HT1080 (cell line): ENCODE measurements around the gene PSMG4. TPM values are rescaled to one million over a fixed set of nuclear protein-coding genes. Genes with fewer than 3 reads are reported as not detected.

Source experiments
- DNase-seq: peaks from one replicate; pipeline ENCODE4 v3.0.0-alpha.2; 2015; ENCODE audit warnings: low read depth
- total RNA-seq: library from RNA; depleted of rRNA; stranded (reverse); fragments of >200 nt; shearing (Covaris generic); gene quantifications from 2 replicates; pipeline ENCODE4 v1.2.3, GENCODE V29; 2014

The PSMG4 gene
- total RNA-seq, 1 experiment from 2014 or later, result 63.9 TPM

DNA sequence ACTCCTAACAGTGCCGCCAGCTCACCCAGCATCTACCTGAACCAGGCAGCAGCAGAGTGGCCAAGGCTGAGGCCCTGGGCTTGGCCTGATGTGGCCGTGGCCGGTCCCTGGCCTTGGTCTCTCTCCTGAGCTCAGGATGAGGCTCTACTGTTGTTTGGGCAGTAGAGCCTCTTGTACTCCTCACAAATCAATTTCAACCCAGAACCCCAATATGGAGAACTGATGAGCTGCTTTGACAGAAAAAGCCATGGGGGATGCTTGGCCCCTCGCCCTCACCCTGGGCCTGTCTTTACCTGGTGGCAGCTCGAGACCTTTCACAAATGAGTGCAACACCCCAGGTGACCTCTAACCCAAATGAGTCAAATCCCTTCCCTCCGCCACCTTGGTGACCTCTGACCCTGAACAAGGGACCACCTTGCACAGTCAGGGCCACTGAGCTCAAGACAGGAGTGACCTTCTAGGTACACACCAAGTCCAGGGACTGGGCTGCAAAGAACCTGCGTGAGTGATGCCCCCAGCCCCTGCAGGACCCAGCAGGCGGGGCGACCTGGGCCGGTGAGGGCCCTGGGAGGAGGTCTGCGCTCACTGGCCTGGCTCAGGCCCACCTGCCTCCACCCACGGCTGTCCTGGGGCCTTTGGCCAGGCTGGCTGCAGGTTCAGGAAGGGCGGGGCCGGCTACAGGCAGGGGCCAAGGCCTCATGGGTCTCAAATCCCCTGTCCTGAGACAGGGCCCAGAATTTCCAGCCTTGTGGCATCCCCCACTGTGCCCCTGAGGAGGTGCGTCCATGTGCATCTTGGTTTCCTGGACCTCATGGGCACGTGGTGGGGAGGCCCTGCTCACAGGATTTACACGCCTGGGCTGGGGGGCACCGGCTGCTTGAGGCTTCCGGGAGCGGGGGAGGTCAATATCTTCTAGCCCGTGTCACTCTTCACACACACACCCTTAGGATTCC lies 30.2 kb downstream of the PSMG4 start:
- DNase-seq, result no peak

DNA sequence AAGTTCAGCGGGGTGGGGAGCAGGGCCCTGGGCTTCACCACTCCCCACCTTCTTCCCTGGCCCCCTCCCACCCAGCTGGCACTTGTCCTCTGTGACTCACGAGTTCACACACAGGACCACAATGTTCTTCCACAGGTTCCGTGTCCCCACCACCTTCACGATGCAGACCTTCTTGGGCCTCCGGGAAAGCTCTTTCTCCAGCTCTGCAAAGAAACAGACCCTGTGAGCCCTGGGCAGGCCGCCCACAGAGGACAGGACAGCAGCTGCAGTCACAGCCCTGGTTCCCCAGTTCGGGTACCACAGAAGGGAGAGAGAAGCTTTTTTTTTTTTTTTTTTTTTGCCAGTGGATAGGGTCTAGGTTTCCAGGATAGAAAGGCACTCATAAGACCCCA lies 30.9 kb downstream of the PSMG4 start:
- no peak for DNase-seq

DNA sequence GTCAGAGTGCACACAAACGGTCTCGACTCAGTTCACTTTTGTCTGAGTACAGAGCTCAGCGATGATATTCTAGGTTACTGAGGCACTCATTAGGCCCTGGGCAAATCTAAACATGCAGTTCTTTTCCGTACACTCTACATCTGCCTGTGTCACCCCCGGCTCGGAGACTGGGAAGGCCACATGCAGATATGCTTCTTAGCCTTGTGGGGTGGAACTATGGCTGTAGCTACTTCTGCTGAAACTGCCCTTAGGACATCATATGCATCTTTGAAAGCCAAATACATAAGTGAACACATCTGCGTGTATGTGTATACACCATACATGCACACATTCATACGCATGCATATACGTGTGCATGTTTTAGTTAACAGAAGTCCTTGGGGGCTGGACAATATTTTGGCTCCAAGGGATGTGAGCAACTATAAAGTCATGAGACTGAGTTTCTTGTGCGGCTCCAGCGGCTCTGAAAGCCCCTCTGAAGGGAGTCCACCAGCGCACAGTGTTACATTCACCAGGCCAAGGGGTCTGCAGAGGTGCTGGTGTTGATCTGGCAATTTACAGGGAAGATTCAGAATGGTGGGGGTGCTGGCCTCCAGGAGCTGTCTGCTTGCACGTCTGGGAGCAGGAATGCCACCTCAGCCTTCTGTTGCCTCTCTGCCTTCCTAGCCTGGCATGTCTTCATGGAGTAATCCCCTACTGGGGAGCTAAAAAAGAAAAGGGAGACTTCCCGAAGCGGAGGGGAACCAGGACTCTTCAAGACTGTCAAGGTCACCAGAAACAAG lies 31.6 kb downstream of the PSMG4 start:
- DNase-seq, result no peak

DNA sequence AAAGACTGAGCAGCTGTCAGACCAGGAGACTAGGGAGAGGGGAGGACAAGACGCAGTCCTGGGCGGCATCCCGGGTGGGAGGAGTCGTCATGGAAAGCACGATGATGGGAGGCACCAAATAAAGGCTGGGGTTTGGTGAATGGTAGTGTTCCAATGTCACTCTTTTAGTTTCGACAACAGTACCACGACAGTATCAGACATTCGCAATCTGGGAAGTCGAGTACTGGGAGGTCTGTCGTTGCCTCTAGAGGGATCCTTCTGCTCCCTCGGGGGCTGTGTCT lies 32.1 kb downstream of the PSMG4 start:
- no peak for DNase-seq

DNA sequence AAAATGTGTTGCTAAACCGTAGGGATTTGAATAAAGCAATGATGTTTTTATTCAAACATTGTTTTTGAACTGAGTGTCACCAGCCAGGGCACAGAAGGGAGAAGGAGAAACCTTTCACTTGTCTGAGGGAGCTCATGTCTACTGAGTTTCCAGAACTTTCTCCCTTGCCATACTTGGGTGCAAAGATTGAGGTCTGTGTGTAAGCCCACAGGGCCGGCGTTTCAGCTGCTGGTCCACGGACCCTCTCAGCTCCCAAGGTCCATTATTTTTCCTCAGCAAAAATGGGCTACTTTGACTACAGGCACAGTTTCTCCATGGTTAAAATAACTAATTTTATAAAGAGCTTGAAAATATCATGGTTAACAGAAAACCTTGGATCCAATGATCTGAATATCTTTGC lies 32.6 kb downstream of the PSMG4 start:
- DNase-seq, result no peak

DNA sequence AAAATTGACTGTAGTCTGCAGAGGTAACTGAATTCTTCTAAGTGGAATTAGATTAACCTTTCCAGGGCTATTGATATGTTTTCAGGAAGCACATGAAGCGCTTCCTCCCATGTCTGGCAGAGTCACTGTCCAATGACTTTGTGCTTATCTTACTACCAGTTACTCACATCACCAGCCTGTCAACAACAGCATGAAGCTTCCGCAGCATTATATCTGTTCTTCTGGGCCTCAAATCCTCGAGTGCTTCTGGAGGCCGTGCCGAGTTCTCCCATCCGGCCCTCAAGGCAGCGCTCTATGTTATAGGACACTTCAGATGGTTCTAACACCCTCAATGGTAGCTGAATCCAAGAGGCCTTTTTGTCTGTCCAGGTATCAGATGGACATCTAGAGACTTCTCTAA lies 33.2 kb downstream of the PSMG4 start:
- DNase-seq, result no peak

DNA sequence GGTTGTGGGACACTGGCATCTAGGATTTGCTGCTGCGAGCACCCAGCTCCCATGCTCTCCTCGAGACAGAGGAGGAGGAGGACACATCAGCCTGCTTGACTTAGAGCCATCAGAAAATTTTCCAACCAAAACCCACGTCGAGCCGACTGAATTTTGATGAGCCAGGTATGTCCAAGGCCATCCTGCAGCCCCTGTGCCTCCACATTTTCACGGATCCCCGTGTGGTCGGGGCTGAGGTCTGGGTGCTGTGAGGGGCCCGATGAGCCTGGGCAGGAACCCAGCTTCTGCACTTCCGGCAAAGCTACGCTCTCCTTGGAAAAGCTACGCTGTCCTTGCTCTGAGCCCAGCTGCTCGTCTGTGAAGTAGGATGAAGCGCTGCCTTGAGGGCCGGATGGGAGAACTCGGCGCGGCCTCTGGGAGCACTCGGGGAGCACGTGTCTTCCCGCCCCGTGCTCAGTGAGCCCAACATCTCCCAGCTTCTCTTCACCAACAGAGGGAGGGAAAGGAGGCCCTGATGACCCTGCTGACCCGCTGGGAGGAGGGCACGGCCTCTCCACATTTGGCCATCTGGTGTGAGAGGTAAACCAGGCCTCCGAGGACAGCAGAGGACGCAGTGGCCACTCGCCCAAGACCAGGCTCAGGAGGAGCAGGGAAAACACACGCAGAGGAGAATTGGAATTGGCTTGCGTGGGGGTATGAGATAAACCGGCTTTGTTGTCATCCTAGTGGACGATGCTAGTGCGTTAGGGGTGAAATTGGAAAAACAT lies 33.9 kb downstream of the PSMG4 start:
- no peak for DNase-seq

DNA sequence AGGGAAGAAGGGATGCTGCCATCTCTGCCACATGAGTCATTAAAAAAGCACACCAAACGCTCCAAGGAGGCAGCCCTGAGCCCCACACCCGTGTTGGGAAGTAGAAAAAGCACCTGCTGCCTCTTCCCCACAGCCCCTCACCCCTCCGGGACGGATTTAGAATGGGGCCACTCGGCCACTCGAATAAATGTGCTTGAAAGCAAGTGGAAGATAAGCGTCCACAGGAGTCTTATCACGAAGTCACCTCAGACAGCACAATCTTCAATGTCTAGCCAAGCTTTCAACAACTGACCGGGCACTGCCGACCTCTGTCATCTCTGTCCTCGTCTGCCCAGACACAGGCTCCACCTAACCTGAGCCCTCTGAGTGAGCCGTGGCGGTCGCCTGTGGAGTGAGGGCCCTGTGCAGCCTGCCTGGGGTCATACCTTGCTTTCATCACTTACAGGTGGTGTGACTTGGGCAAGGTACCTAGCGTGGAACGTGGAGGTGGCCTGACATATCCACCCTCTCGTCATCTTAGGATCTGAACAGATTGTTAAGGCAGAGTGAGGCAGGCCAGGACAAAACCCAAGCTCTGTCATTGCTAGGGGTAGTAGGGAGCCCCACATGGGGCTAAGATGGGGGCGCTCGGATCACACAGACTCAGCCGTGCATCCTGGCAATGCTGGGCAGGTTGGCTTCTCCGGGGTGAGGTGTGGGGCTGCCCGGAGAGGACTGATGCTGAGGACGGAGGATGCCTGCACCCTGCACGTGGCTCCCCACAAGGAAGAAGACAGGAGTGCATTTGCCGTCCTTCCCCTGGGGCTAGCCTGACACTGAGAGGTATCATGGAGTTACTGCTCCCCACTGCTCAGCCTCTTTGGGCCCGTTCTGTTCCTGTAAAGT lies 34.8 kb downstream of the PSMG4 start:
- DNase-seq, result no peak

DNA sequence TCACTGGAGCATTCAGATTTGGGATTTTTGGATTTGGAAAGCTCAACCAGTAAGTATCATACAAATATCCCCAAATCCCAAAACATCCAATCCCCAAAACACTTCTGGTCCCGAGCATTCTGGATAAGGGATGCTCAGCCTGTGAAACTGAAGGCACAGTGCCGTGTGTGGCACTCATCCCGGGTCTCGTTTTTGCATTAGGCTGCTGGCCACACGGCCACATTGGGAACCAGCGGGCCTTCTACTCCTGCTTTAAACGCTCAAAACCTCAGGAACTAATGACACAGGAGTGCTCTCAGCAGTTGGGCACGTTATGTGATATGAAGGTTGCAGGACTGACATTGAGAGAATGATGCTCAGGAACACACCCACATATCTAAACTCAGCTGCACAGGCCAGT lies 35.6 kb downstream of the PSMG4 start:
- DNase-seq, result no peak

DNA sequence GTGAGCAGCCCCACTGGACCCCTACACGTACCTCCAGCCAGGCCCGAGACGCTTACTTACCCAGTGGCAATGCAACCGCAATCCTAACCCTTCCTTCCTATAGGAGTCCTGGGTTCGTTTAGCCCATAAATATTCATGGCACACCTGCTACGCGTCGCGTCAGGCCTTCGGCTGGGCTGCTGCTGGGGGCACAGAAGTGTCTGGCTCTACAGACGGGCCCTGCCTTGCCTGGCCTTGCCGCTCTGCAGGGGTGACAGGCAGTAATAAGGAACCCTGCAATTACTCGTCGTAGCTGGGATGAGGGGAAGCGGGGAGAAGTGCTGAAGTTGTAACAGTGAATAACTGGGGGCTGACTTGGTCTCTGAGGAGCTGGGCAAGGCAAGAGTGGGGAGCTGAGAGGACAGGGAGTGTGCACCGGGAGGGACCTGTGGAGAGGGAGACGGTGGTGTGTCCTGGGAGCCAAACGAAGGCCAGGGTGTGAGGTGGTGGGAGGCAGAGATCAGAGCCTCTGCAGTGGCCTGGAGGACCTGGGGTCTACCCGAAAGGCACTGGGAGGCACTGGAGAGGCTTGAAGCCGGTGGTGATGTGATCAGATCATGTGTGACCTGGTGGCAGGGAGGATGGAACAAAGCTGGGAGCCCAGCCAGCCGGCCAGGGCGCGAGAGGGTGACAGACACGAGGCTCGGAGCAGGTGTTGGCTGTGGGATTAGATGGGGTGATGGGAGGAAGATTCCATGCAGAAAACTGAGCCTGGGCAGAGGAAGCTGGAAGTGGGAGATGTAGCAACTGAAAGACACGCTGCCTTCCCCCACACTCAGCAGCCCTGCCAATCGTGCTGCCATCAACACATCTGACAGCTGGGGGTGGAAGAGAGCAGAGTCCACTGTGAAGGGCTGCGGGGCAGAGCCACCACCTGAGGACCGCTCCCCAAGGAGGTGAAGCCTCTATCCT lies 36.4 kb downstream of the PSMG4 start:
- DNase-seq, result no peak

DNA sequence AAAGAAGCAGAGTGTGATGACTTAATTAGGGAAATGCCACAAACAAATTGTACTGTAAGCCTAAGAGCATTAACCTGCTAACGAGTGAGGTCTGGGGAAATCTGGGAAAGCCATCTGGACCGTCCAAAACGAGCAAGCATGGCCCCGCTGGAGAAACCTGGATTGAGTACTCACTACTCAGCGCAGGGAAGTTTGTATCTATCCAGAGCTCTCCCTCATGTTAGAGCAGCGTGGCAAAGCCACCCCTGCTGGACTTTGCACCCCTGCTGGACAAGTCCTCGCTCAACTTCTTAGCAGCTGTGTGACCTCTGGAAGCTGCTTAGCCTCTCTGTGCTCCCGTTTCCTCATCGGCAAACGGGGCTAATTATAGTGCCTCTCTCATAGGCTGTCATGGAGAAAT lies 37.3 kb downstream of the PSMG4 start:
- no peak for DNase-seq

DNA sequence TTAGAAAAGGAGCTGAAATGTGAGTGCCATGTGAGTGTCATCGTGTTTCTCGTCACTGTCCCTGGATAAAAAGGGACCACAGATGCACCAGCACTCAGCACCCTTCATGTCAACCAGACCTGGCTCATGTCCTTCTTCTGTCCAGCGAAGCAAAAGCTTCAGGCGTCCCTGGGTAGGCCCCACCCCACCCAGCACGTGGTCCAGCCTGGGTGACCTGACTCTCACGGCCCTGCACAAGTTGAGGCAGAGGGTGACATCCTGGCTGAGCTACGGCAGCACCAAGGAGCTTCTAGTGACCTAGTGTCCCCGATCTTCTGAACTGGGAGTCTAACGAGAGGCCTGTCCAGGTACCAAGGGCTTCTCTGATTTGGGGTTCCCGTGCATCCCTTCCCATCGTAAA lies 37.8 kb downstream of the PSMG4 start:
- no peak for DNase-seq

DNA sequence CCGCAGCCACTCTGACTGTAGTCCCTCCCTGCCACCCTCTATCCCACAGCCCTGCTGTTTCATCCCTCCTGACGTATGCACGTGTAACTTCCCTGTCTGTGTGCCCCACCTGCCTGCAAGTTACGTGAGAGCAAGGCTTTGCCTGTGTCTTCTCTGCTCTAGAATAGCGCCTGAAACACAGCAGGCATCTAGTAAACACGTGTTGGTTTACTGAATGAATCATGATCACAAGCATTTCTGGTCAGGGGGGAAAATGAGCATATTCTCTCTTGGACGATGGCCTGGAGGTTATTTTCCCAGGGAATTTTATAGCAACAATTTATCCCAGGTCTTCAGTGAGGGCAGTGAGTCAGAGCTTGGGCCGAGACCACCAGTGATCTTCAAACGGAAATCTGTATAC lies 38.3 kb downstream of the PSMG4 start:
- peak; percentile 7 for DNase-seq

DNA sequence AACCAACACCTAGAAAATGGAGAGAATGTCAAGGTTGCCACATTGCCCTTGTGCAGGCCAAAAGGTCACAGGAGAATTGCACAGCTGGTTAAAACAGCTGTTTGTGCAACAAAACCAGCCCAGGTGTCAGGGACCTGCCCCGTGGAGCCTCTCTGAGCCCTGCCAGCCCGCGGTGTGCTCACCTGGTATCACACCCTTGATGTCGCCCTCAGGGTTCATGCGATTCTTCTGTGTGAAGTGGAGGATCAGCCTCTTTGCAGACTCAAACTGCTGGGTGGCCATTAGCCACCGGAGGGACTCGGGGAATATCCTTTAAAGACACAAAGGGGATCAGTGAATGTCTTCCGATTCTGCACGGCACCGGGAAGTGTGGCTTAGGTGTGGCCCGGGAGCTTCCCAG lies 39.2 kb downstream of the PSMG4 start:
- no peak for DNase-seq

DNA sequence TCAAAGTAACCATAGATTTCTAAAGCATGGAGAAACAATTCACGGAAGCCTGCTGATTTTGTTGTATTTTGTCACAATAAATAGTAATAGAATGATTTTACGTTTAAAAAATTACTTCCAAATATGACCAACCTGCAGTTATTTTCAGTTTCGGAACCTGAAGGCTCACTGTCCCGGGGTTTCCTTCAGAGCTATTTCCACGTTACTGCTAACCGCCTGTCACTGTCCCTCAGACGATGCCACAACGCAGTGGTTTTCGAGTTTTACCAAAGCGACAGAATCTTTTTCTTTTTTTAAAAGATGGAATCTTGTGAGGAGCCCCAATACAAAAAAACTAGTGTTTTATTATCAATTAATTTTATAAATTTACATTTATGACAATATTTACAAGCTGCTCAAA lies 40.5 kb downstream of the PSMG4 start:
- DNase-seq, result no peak

DNA sequence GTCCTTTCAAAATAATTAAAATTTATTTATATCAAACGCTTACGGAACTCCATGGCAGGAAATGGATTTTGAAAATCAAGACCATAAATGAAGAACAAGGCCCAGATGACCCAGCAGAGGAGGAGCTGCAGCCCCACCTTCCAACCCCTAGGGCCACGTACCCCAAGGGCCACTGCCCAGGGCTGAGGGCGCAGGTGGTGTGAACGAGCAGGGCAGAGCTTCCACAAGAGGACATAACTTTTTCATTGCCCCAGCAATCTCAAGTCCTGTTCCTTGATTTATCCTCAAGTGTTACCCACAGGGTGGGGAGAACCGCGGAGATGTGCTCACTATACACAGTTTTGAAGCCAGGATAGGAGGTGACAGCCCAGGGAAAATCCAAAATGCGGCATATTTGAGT lies 42.8 kb downstream of the PSMG4 start:
- no peak for DNase-seq

DNA sequence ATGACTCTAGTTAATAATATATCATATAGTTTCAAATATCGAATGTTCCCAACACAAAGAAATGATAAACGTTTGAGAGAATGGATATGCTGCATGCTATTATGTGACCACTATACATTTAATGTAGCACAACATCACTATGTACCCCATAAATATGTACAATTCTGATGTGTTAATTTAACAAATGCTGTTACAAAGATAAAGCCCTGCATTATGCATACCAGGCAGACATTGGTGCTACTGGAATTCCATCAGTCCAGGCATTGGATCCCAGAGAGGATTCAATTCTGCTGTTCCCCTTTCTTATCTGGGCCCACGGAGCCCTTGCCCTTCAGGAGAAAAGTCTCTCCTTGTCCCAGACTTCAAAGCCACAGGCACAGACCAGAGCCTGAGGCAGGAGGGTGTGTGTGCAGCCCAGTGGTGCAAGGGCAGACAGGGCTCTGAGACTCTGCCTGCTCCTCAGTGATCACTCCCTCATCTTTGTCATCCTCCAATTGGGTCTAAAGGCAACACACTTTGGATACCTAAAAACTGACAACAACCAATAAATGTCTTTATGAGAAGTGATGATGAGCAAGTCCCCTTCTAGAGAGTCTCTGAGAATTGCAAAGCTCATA lies 45.2 kb downstream of the PSMG4 start:
- DNase-seq, result no peak

DNA sequence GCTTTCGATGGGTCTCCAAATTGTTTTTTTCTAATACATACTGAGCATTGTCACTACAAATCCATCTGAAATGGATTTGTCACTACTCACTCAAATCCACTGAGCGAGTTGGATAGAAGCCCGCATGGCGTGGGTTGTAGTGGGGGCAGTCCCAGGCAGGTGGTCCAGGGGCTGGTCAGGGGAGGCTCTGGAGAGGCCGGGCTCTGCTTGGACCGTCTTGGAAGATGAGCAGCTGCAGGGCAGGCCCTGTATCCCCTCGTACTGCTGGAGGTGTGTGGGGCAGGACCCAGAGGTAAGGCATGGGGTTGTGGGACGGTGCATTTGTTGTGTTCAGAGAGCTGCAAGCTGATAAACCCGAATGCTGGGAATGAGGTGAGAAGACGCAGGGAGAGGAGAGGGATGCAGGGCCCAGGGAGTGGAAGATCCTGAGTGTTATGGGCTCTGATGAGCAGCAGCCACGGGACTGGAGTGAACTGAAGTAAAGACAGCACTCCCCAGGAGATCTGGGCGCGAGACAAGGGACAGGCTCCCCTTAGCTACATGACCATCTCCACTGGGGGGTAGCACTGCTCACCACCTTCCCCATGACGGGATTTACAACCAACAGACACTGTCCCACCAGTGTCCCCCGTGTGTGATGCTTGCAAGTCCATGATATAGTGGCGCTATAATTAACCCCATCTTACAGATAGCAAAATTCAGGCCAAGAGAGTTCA lies 45.9 kb downstream of the PSMG4 start:
- DNase-seq, result no peak

DNA sequence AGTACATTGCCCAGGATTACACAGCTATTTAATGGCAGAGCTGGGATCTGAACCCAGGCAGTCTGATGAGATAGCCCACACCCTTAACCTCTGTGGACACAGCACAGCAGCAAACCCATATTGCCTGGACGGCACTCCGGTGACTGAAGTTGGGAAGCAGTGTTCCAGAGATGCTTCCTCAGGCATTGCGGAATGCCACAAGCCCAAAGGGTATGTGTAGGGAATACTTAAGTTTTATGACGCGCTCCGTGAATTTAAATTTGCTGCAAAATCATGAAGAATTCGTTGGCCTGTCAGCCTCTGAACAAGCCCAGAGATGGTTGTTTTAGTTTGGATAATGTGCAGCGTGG lies 46.4 kb downstream of the PSMG4 start:
- no peak for DNase-seq
